ENCODE data around the gene PSMG4.

GRCh38 chr6:3270258-3270657, 11.5 kb downstream of the PSMG4 start:
- TF ChIP-seq POLR2AphosphoS5 (IDR thresholded peaks at IDR 0.05) (peak in 2 of 3 donors; percentile 11 to 21), POLR2A (IDR thresholded peaks at IDR 0.05) (no peak), CTCF (IDR thresholded peaks at IDR 0.05) (no peak)

All from transverse colon (tissue), 4 donors.